Nephron progenitor cell (in vitro differentiated cells): ENCODE measurements around the gene ZFP36L1.

ENCODE experiments used
- DNase-seq: peaks from one replicate; pipeline ENCODE4 v3.0.0; 2021
- H3K27ac Mint-ChIP-seq: 2 replicates; pipeline ENCODE4 v1.8.0; 2021; ENCODE audit warnings: mild to moderate bottlenecking, moderate library complexity, mixed read lengths
- H3K27me3 Mint-ChIP-seq: 2 replicates; pipeline ENCODE4 v1.8.0; 2021; ENCODE audit warnings: mild to moderate bottlenecking, low read depth, mixed read lengths; ENCODE audit not compliant: poor library complexity
- H3K36me3 Mint-ChIP-seq: 2 replicates; pipeline ENCODE4 v1.8.0; 2021; ENCODE audit warnings: low read depth, mixed read lengths
- H3K4me1 Mint-ChIP-seq: 2 replicates; pipeline ENCODE4 v1.8.0; 2021; ENCODE audit warnings: mixed read lengths
- H3K4me3 Mint-ChIP-seq: 2 replicates; pipeline ENCODE4 v1.8.0; 2021; ENCODE audit warnings: mild to moderate bottlenecking, moderate library complexity, mixed read lengths
- H3K9me3 Mint-ChIP-seq: 2 replicates; pipeline ENCODE4 v1.8.0; 2021; ENCODE audit warnings: mild to moderate bottlenecking, moderate library complexity, mixed read lengths
- CTCF ChIP-seq: fragments of 200-600 bp; sonication (generic); IDR thresholded peaks from 2 replicates; pipeline ENCODE4 v1.5.0; 2021; ENCODE audit warnings: antibody characterized with exemption

The ZFP36L1 gene

GRCh38 chr14:68787092-68787992, 5.5 kb downstream of the ZFP36L1 start:
- peaks cover 53% of the 10 kb centered on the region for H3K36me3 Mint-ChIP-seq
- TF ChIP-seq CTCF, result no peak
- peaks cover 62% of the 10 kb centered on the region for H3K4me1 Mint-ChIP-seq
- H3K27me3 Mint-ChIP-seq, result no peaks in the 10 kb centered on the region
- no peak for DNase-seq
- no peaks in the 10 kb centered on the region for H3K9me3 Mint-ChIP-seq
- peak overlapping the region; percentile 90 for H3K27ac Mint-ChIP-seq
- H3K4me3 Mint-ChIP-seq, result peak overlapping the region; percentile 98

- no peaks in the 10 kb centered on the region for H3K27me3 Mint-ChIP-seq
- no peak for DNase-seq
- peaks cover 67% of the 10 kb centered on the region for H3K4me1 Mint-ChIP-seq
- peak overlapping the region; percentile 98 for H3K4me3 Mint-ChIP-seq
- H3K9me3 Mint-ChIP-seq, result no peaks in the 10 kb centered on the region
- peak overlapping the region; percentile 90 for H3K27ac Mint-ChIP-seq
- TF ChIP-seq CTCF, result no peak
- H3K36me3 Mint-ChIP-seq, result peaks cover 48% of the 10 kb centered on the region
Observed at GRCh38 chr14:68786491-68787091, 6.3 kb downstream of the ZFP36L1 start.

GRCh38 chr14:68785534-68786490, 7.1 kb downstream of the ZFP36L1 start:
- TF ChIP-seq CTCF, result no peak
- Mint-ChIP-seq H3K36me3 (peaks cover 40% of the 10 kb centered on the region), H3K27me3 (no peaks in the 10 kb centered on the region), H3K4me3 (no peak overlapping the region), H3K27ac (peak overlapping the region; percentile 90), H3K9me3 (no peaks in the 10 kb centered on the region), H3K4me1 (peaks cover 73% of the 10 kb centered on the region)
- DNase-seq, result no peak

GRCh38 chr14:68784978-68785533, 7.8 kb downstream of the ZFP36L1 start:
- Mint-ChIP-seq H3K9me3 (no peaks in the 10 kb centered on the region), H3K4me1 (peaks cover 74% of the 10 kb centered on the region), H3K4me3 (no peak overlapping the region), H3K36me3 (peaks cover 33% of the 10 kb centered on the region), H3K27me3 (no peaks in the 10 kb centered on the region), H3K27ac (peak overlapping the region; percentile 75)
- no peak for DNase-seq
- TF ChIP-seq CTCF, result no peak

- Mint-ChIP-seq H3K9me3 (no peaks in the 10 kb centered on the region), H3K27ac (no peak overlapping the region), H3K4me3 (no peak overlapping the region), H3K27me3 (no peaks in the 10 kb centered on the region), H3K36me3 (peaks cover 26% of the 10 kb centered on the region), H3K4me1 (peaks cover 75% of the 10 kb centered on the region)
- DNase-seq, result no peak
- TF ChIP-seq CTCF, result no peak
Observed at GRCh38 chr14:68784226-68784910, 8.5 kb downstream of the ZFP36L1 start.
